22Rv1 (cell line): ENCODE measurements around the gene ZNF609.

Experiments
- CTCF ChIP-seq: fragments of 450-650 bp; IDR thresholded peaks from 2 replicates; pipeline ENCODE4 v1.5.1; 2017; ENCODE audit warnings: mild to moderate bottlenecking
- ZFX ChIP-seq: fragments of 450-650 bp; IDR thresholded peaks from 2 replicates; pipeline ENCODE4 v1.6.1; 2017; ENCODE audit warnings: antibody characterized with exemption, borderline replicate concordance

DNA sequence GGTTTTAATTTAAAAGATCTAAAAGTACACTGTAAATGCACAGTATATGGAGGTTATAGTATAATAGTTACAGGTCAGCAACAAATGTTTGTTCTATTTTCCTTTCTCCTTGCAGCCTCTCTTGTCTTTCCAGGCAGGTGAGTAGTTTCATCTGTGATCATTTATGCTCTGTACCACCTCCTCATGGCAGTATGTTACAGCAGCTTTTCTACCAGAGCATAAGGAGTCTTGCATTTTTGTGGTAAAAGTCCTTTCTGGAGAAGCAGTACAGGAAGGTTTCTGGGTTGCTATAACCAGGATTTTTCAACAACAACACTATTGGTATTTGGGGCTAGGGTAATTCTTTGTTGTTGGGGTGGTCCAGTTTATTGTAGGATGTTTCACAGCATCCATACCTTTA is 59.5 kb downstream of the ZNF609 start:
- TF ChIP-seq CTCF (no peak), ZFX (no peak)
